ENCODE data around the gene CNTFR.

CNTFR gene

GRCh38 chr9:34502471-34502870, 87.1 kb downstream of the CNTFR start:
- H3K36me3 Mint-ChIP-seq (ENCODE audit: low read depth) = no peaks in the 10 kb centered on the region
- H3K4me1 Mint-ChIP-seq = no peaks in the 10 kb centered on the region
- H3K27ac Mint-ChIP-seq = no peak overlapping the region
- no peak overlapping the region for H3K4me3 Mint-ChIP-seq
- TF ChIP-seq, protein P1, sequence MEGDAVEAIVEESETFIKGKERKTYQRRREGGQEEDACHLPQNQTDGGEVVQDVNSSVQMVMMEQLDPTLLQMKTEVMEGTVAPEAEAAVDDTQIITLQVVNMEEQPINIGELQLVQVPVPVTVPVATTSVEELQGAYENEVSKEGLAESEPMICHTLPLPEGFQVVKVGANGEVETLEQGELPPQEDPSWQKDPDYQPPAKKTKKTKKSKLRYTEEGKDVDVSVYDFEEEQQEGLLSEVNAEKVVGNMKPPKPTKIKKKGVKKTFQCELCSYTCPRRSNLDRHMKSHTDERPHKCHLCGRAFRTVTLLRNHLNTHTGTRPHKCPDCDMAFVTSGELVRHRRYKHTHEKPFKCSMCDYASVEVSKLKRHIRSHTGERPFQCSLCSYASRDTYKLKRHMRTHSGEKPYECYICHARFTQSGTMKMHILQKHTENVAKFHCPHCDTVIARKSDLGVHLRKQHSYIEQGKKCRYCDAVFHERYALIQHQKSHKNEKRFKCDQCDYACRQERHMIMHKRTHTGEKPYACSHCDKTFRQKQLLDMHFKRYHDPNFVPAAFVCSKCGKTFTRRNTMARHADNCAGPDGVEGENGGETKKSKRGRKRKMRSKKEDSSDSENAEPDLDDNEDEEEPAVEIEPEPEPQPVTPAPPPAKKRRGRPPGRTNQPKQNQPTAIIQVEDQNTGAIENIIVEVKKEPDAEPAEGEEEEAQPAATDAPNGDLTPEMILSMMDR (IDR thresholded peaks at IDR 0.05; ENCODE audit: unreplicated experiment in 3 of 3) = no peak
- H3K27me3 Mint-ChIP-seq (ENCODE audit: low read depth) = peaks cover 36% of the 10 kb centered on the region
- no peaks in the 10 kb centered on the region for H3K9me3 Mint-ChIP-seq

- H3K36me3 Mint-ChIP-seq (ENCODE audit: low read depth) = no peaks in the 10 kb centered on the region
- TF ChIP-seq, protein P1 (IDR thresholded peaks at IDR 0.05; ENCODE audit: unreplicated experiment in 3 of 3) = peak; percentile 48 to 52 (median 52)
- H3K27me3 Mint-ChIP-seq (ENCODE audit: low read depth) = peaks cover 39% of the 10 kb centered on the region
- H3K9me3 Mint-ChIP-seq = no peaks in the 10 kb centered on the region
- H3K27ac Mint-ChIP-seq = no peak overlapping the region
- H3K4me1 Mint-ChIP-seq = no peaks in the 10 kb centered on the region
- no peak overlapping the region for H3K4me3 Mint-ChIP-seq
These were observed 87.6 kb downstream of the CNTFR start for GRCh38 chr9:34501889-34502425.

Data from nephron (organoid).